ENCODE data around the gene HCAR3. TPM values are rescaled to one million over a fixed set of nuclear protein-coding genes. Genes with fewer than 3 reads are reported as not detected.

The HCAR3 gene
- total and polyA plus RNA-seq, 12 donors: 0.17 to 1.3 (median 0.51) TPM; not detected in 7

GRCh38 chr12:122726080-122726558 lies 9.5 kb upstream of the HCAR3 start:
- ATAC-seq (peak in 1 of 8 donors; percentile 39), DNase-seq (no peak)
- Histone ChIP-seq H3K4me1 (peaks cover 0 to 16% (median 0%) of the 10 kb centered on the region in 9 donors), H3K4me3 (no peak overlapping the region), H3K27ac (peak overlapping the region in 1 of 10 donors; percentile 4), H3K9me3 (no peaks in the 10 kb centered on the region), H3K36me3 (no peaks in the 10 kb centered on the region), H3K27me3 (peaks cover 0 to 11% (median 0%) of the 10 kb centered on the region in 7 donors)
- intact Hi-C loops (cut with DNase I): no loop called here
- TF ChIP-seq CTCF (IDR thresholded peaks at IDR 0.05): no peak
- 52 to 60% methylated on average over 5 of the region's 5 CpGs for WGBS, 2 donors

GRCh38 chr12:122725452-122726079 lies 9.0 kb upstream of the HCAR3 start:
- H3K4me1 ChIP-seq: peaks cover 0 to 22% (median 0%) of the 10 kb centered on the region in 9 donors
- DNase-seq (no peak), ATAC-seq (no peak)
- peak overlapping the region in 1 of 10 donors; percentile 4 for H3K27ac ChIP-seq
- H3K36me3 ChIP-seq: no peaks in the 10 kb centered on the region
- intact Hi-C loops (cut with DNase I): no loop called here
- no peak overlapping the region for H3K4me3 ChIP-seq
- no peaks in the 10 kb centered on the region for H3K9me3 ChIP-seq
- H3K27me3 ChIP-seq: peaks cover 0 to 7% (median 0%) of the 10 kb centered on the region in 7 donors
- WGBS, 2 donors: 88 to 91% methylated on average over 6 of the region's 6 CpGs
- no peak for TF ChIP-seq CTCF (IDR thresholded peaks at IDR 0.05)

- no peaks in the 10 kb centered on the region for H3K36me3 ChIP-seq
- TF ChIP-seq CTCF (IDR thresholded peaks at IDR 0.05): no peak
- DNase-seq (no peak), ATAC-seq (no peak)
- peaks cover 0 to under 1% (median 0%) of the 10 kb centered on the region in 7 donors for H3K27me3 ChIP-seq
- no peak overlapping the region for H3K4me3 ChIP-seq
- no peaks in the 10 kb centered on the region for H3K9me3 ChIP-seq
- intact Hi-C loops (cut with DNase I): no loop called here
- no peak overlapping the region for H3K27ac ChIP-seq
- 91 to 92% methylated on average over 12 of the region's 12 CpGs for WGBS, 2 donors
- peaks cover 0 to 30% (median 0%) of the 10 kb centered on the region in 9 donors for H3K4me1 ChIP-seq
Measured at GRCh38 chr12:122724641-122725243, 8.1 kb upstream of the HCAR3 start.

GRCh38 chr12:122722387-122722786 lies 5.8 kb upstream of the HCAR3 start:
- Histone ChIP-seq H3K27ac (no peak overlapping the region), H3K36me3 (no peaks in the 10 kb centered on the region), H3K4me1 (peaks cover 0 to 30% (median 0%) of the 10 kb centered on the region in 9 donors), H3K4me3 (no peak overlapping the region), H3K27me3 (no peaks in the 10 kb centered on the region), H3K9me3 (no peaks in the 10 kb centered on the region)
- no peak for ATAC-seq
- TF ChIP-seq CTCF (IDR thresholded peaks at IDR 0.05): no peak
- intact Hi-C loops (cut with DNase I): no loop called here
- WGBS, 2 donors: 47 to 75% methylated on average over 1 of the region's 1 CpG
- no peak for DNase-seq

All from heart right ventricle (tissue), 16 donors.